PC-3 (cell line): Measurements from ENCODE around the gene HBS1L. TPM values are rescaled to one million over a fixed set of nuclear protein-coding genes. Genes with fewer than 3 reads are reported as not detected.

Experiments used
- ATAC-seq: fragments of 200-7000 bp; cut with Tn5 transposase; 2 replicates; pipeline ENCODE4 v1.9.1; 2020; ENCODE audit warnings: mild to moderate bottlenecking, moderate library complexity
- BruUV-seq: library from RNA; stranded (reverse); fragments of 400-500 nt; replicated peaks from 2 replicates; lab custom pipeline; 2021; lab: Mats Ljungman, UMichigan
- CTCF ChIA-PET: fragments of 300-600 bp; sonication (Branson Sonifier 250); formaldehyde crosslinking; loops from one replicate; lab custom pipeline; 2022; ENCODE audit warnings: antibody characterized with exemption; lab: Charles Lee
- POLR2A ChIA-PET: fragments of 300-600 bp; sonication (Branson Sonifier 250); formaldehyde crosslinking; loops from one replicate; lab custom pipeline; 2022; ENCODE audit warnings: antibody characterized with exemption; ENCODE audit not compliant: unreplicated experiment; lab: Charles Lee
- DNase-seq: peaks from one replicate; pipeline ENCODE4 v3.0.0-alpha.2; 2015
- H2AFZ ChIP-seq: fragments of 300-600 bp; sonication (generic); 2 replicates; pipeline ENCODE4 v1.6.0; 2016; ENCODE audit warnings: antibody characterized with exemption, low read length
- H3F3A ChIP-seq: fragments of 300-600 bp; sonication (generic); one replicate; pipeline ENCODE4 v1.6.0; 2017; ENCODE audit warnings: antibody characterized with exemption, low read length, control low read depth, mild to moderate bottlenecking; ENCODE audit not compliant: unreplicated experiment
- H3K27ac ChIP-seq: fragments of 300-600 bp; sonication (generic); 2 replicates; pipeline ENCODE4 v1.5.1; 2016; ENCODE audit warnings: mild to moderate bottlenecking, low read length
- H3K27me3 ChIP-seq: fragments of 300-600 bp; sonication (generic); 2 replicates; pipeline ENCODE4 v1.6.1; 2016; ENCODE audit warnings: low read length, mixed read lengths
- H3K36me3 ChIP-seq: fragments of 300-600 bp; sonication (generic); 2 replicates; pipeline ENCODE4 v1.6.1; 2016; ENCODE audit warnings: low read depth, mixed run types, low read length, mixed read lengths
- H3K4me1 ChIP-seq: fragments of 300-600 bp; sonication (generic); 2 replicates; pipeline ENCODE4 v1.5.1; 2016; ENCODE audit warnings: low read length; ENCODE audit not compliant: insufficient read depth
- H3K4me2 ChIP-seq: fragments of 300-600 bp; sonication (generic); 2 replicates; pipeline ENCODE4 v1.6.0; 2016; ENCODE audit warnings: low read length
- H3K4me3 ChIP-seq: fragments of 300-600 bp; sonication (generic); 2 replicates; pipeline ENCODE4 v1.5.1; 2016; ENCODE audit warnings: mild to moderate bottlenecking, low read length, mixed read lengths
- H3K79me2 ChIP-seq: fragments of 300-600 bp; sonication (generic); 2 replicates; pipeline ENCODE4 v1.6.1; 2017; ENCODE audit warnings: low read length, mixed read lengths
- H3K9ac ChIP-seq: fragments of 300-600 bp; sonication (generic); 2 replicates; pipeline ENCODE4 v1.6.0; 2016; ENCODE audit warnings: mild to moderate bottlenecking, low read length
- H3K9me2 ChIP-seq: fragments of 300-600 bp; sonication (generic); replicated peaks from 2 replicates; pipeline ENCODE4 v1.6.1; 2016; ENCODE audit warnings: mixed run types, low read length, mixed read lengths
- H3K9me3 ChIP-seq: fragments of 300-600 bp; sonication (generic); 2 replicates; pipeline ENCODE4 v1.6.1; 2016; ENCODE audit warnings: low read length, mixed read lengths
- H4K20me1 ChIP-seq: fragments of 300-600 bp; sonication (generic); 2 replicates; pipeline ENCODE4 v1.6.1; 2016; ENCODE audit warnings: low read length, mixed read lengths
- EZH2 ChIP-seq: fragments of 300-600 bp; sonication (generic); IDR thresholded peaks from one replicate; pipeline ENCODE4 v1.6.1; 2017; ENCODE audit warnings: antibody characterized with exemption, mild to moderate bottlenecking, low read length; ENCODE audit not compliant: unreplicated experiment
- EZH2phosphoT487 ChIP-seq: fragments of 300-600 bp; sonication (generic); IDR thresholded peaks from 2 replicates; pipeline ENCODE4 v1.6.1; 2018; ENCODE audit warnings: mild to moderate bottlenecking, antibody characterized with exemption, low read length, borderline replicate concordance
- intact Hi-C: fragments of 100-400 bp; cut with micrococcal nuclease; formaldehyde crosslinking; loops from 2 replicates; pipeline ENCODE4 v1.9.0; 2023
- total RNA-seq: library from RNA; depleted of rRNA; stranded (reverse); fragments of >200 nt; gene quantifications from 2 replicates; pipeline ENCODE4 v1.2.3, GENCODE V29; 2014
- TF ChIP-seq, protein P1 (sequence below): fragments of 300-600 bp; sonication (generic); conservative IDR thresholded peaks from 2 replicates; pipeline ENCODE4 v1.5.1; 2017; ENCODE audit warnings: antibody characterized with exemption, low read depth, mild to moderate bottlenecking, low read length

HBS1L gene
- total RNA-seq, 1 experiment from 2014 or later = 53.2 TPM

GRCh38 chr6:135043364-135043763 is 11.3 kb downstream of the HBS1L start:
- H3K79me2 ChIP-seq = peaks cover 63% of the 10 kb centered on the region
- DNase-seq = no peak
- H3K9me2 ChIP-seq = no peaks in the 10 kb centered on the region
- H3K4me3 ChIP-seq = no peak overlapping the region
- no peak overlapping the region for H2AFZ ChIP-seq
- POLR2A ChIA-PET = interaction anchor here (0.6 kb wide), 1 partner anchor 506 kb away, joined by 3 read pairs; no protein-coding TSS in a partner anchor
- peaks cover 13% of the 10 kb centered on the region; the same call in 1 of the 2 replicates for H4K20me1 ChIP-seq
- CTCF ChIA-PET = no interaction called here
- no peak for ATAC-seq
- TF ChIP-seq EZH2 (no peak), EZH2phosphoT487 (no peak)
- TF ChIP-seq, protein P1, sequence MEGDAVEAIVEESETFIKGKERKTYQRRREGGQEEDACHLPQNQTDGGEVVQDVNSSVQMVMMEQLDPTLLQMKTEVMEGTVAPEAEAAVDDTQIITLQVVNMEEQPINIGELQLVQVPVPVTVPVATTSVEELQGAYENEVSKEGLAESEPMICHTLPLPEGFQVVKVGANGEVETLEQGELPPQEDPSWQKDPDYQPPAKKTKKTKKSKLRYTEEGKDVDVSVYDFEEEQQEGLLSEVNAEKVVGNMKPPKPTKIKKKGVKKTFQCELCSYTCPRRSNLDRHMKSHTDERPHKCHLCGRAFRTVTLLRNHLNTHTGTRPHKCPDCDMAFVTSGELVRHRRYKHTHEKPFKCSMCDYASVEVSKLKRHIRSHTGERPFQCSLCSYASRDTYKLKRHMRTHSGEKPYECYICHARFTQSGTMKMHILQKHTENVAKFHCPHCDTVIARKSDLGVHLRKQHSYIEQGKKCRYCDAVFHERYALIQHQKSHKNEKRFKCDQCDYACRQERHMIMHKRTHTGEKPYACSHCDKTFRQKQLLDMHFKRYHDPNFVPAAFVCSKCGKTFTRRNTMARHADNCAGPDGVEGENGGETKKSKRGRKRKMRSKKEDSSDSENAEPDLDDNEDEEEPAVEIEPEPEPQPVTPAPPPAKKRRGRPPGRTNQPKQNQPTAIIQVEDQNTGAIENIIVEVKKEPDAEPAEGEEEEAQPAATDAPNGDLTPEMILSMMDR = no peak
- H3K4me2 ChIP-seq = no peak overlapping the region
- intact Hi-C loops = no loop called here
- no peak overlapping the region for H3K9ac ChIP-seq
- no peaks in the 10 kb centered on the region for H3K27me3 ChIP-seq
- no TSS peak for BruUV-seq
- 0 out of 2 replicates have a peak, but pooled peaks cover 2% of the 10 kb centered on the region for H3K36me3 ChIP-seq
- H3F3A ChIP-seq = no peaks in the 10 kb centered on the region
- no peak overlapping the region for H3K27ac ChIP-seq
- H3K4me1 ChIP-seq = no peaks in the 10 kb centered on the region
- no peaks in the 10 kb centered on the region for H3K9me3 ChIP-seq

GRCh38 chr6:135038335-135038734 is 16.3 kb downstream of the HBS1L start:
- H3F3A ChIP-seq = no peaks in the 10 kb centered on the region
- ChIA-PET CTCF (no interaction called here), POLR2A (no interaction called here)
- no peaks in the 10 kb centered on the region for H3K27me3 ChIP-seq
- DNase-seq (no peak), ATAC-seq (no peak)
- no TSS peak for BruUV-seq
- H3K9ac ChIP-seq = no peak overlapping the region
- TF ChIP-seq, protein P1 = no peak
- TF ChIP-seq EZH2phosphoT487 = no peak
- TF ChIP-seq EZH2 = no peak
- no peak overlapping the region for H3K4me2 ChIP-seq
- no peak overlapping the region for H2AFZ ChIP-seq
- no peak overlapping the region for H3K4me3 ChIP-seq
- no peaks in the 10 kb centered on the region for H3K4me1 ChIP-seq
- intact Hi-C loops = no loop called here
- peaks cover 7% of the 10 kb centered on the region; the same call in 1 of the 2 replicates for H4K20me1 ChIP-seq
- H3K36me3 ChIP-seq = peaks cover 14% of the 10 kb centered on the region; the same call in 1 of the 2 replicates
- peaks cover 13% of the 10 kb centered on the region for H3K79me2 ChIP-seq
- H3K27ac ChIP-seq = no peak overlapping the region
- no peaks in the 10 kb centered on the region for H3K9me2 ChIP-seq
- H3K9me3 ChIP-seq = no peaks in the 10 kb centered on the region

- Histone ChIP-seq H2AFZ (no peak overlapping the region), H3K27ac (no peak overlapping the region), H3K36me3 (peaks cover 14% of the 10 kb centered on the region; the same call in 1 of the 2 replicates), H3K4me3 (no peak overlapping the region), H3K4me1 (no peaks in the 10 kb centered on the region), H3K27me3 (no peaks in the 10 kb centered on the region), H3K4me2 (no peak overlapping the region), H3K9ac (no peak overlapping the region), H3K9me2 (no peaks in the 10 kb centered on the region), H3K79me2 (peaks cover 6% of the 10 kb centered on the region; the same call in 1 of the 2 replicates), H3F3A (no peaks in the 10 kb centered on the region), H4K20me1 (no peaks in the 10 kb centered on the region), H3K9me3 (no peaks in the 10 kb centered on the region)
- DNase-seq = no peak
- no TSS peak for BruUV-seq
- intact Hi-C loops = no loop called here
- no peak for ATAC-seq
- CTCF ChIA-PET = no interaction called here
- POLR2A ChIA-PET = no interaction called here
- no peak for TF ChIP-seq EZH2
- TF ChIP-seq, protein P1 = no peak
- TF ChIP-seq EZH2phosphoT487 = no peak
These were observed 17.1 kb downstream of the HBS1L start for GRCh38 chr6:135037541-135037940.
